AG09319 (cell line): Measurements from ENCODE around the gene TMEM198.

Experiments
- DNase-seq: peaks from one replicate; pipeline ENCODE4 v3.0.0-alpha.2; 2010; ENCODE audit warnings: low read depth; ENCODE audit errors: extremely low read depth
- CTCF ChIP-seq: IDR thresholded peaks from 2 replicates; pipeline ENCODE4 v1.5.1; 2011; ENCODE audit warnings: low read depth, mild to moderate bottlenecking, inconsistent platforms, low read length, moderate library complexity

The TMEM198 gene

GRCh38 chr2:219551441-219552381, 7.9 kb downstream of the TMEM198 start:
- no peak for DNase-seq
- TF ChIP-seq CTCF, result no peak

- TF ChIP-seq CTCF, result no peak
Measured at GRCh38 chr2:219552382-219553167, 8.7 kb downstream of the TMEM198 start.

GRCh38 chr2:219553168-219553417, 9.3 kb downstream of the TMEM198 start:
- TF ChIP-seq CTCF, result no peak
- DNase-seq, result no peak

More at GRCh38 chr2:219552382-219553167, 8.7 kb downstream of the TMEM198 start:
- peak; percentile 35 for DNase-seq

GRCh38 chr2:219553463-219553963, 9.7 kb downstream of the TMEM198 start:
- no peak for TF ChIP-seq CTCF
- no peak for DNase-seq

- TF ChIP-seq CTCF, result no peak
Measured at GRCh38 chr2:219554350-219554749, 10.5 kb downstream of the TMEM198 start.

GRCh38 chr2:219555956-219556355, 12.1 kb downstream of the TMEM198 start:
- no peak for DNase-seq
- no peak for TF ChIP-seq CTCF

More at GRCh38 chr2:219554350-219554749, 10.5 kb downstream of the TMEM198 start:
- no peak for DNase-seq

- no peak for TF ChIP-seq CTCF
Measured at GRCh38 chr2:219556413-219556812, 12.6 kb downstream of the TMEM198 start.

More at GRCh38 chr2:219556413-219556812, 12.6 kb downstream of the TMEM198 start:
- no peak for DNase-seq
